ENCODE measurements around the gene GLYR1.

Gene GLYR1

GRCh38 chr16:4805231-4805630 lies 41.9 kb downstream of the GLYR1 start:
- DNase-seq (ENCODE audit: low spot score): no peak

- DNase-seq (ENCODE audit: low spot score): no peak
Measured at GRCh38 chr16:4803898-4804762, 43.0 kb downstream of the GLYR1 start.

- DNase-seq (ENCODE audit: low spot score): no peak
Measured at GRCh38 chr16:4803401-4803844, 43.7 kb downstream of the GLYR1 start.

- DNase-seq (ENCODE audit: low spot score): peak; percentile 90
Measured at GRCh38 chr16:4802659-4803287, 44.3 kb downstream of the GLYR1 start.

- DNase-seq (ENCODE audit: low spot score): peak; percentile 62
Measured at GRCh38 chr16:4801962-4802658, 45.0 kb downstream of the GLYR1 start, which contains the start of gene ROGDI. ROGDI (minus strand) TSS chr16:4802633; CDS start chr16:4802571, 62 bp downstream.

- no peak for DNase-seq (ENCODE audit: low spot score)
Measured at GRCh38 chr16:4801051-4801961, 45.8 kb downstream of the GLYR1 start.

- no peak for DNase-seq (ENCODE audit: low spot score)
Measured at GRCh38 chr16:4800290-4801041, 46.6 kb downstream of the GLYR1 start.

GRCh38 chr16:4799171-4799855 lies 47.8 kb downstream of the GLYR1 start:
- DNase-seq (ENCODE audit: low spot score): no peak

- no peak for DNase-seq (ENCODE audit: low spot score)
Measured at GRCh38 chr16:4798456-4798855, 48.6 kb downstream of the GLYR1 start.

GRCh38 chr16:4797805-4798252 lies 49.3 kb downstream of the GLYR1 start:
- no peak for DNase-seq (ENCODE audit: low spot score)

- no peak for DNase-seq (ENCODE audit: low spot score)
Measured at GRCh38 chr16:4796982-4797804, 49.9 kb downstream of the GLYR1 start.

- no peak for DNase-seq (ENCODE audit: low spot score)
Measured at GRCh38 chr16:4795828-4796572, 51.1 kb downstream of the GLYR1 start.

GRCh38 chr16:4795181-4795827 lies 51.8 kb downstream of the GLYR1 start, which contains the start of gene SMIM22:
SMIM22 (plus strand) TSS chr16:4795369; CDS start chr16:4795735, 366 bp downstream.
- DNase-seq (ENCODE audit: low spot score): no peak

GRCh38 chr16:4792951-4793513 lies 54.1 kb downstream of the GLYR1 start:
- DNase-seq (ENCODE audit: low spot score): no peak

GRCh38 chr16:4790871-4791270 lies 56.2 kb downstream of the GLYR1 start:
- peak; percentile 7 for DNase-seq (ENCODE audit: low spot score)

GRCh38 chr16:4790261-4790660 lies 56.8 kb downstream of the GLYR1 start:
- DNase-seq (ENCODE audit: low spot score): no peak

GRCh38 chr16:4788910-4789309 lies 58.2 kb downstream of the GLYR1 start:
- DNase-seq (ENCODE audit: low spot score): no peak

- DNase-seq (ENCODE audit: low spot score): no peak
Measured at GRCh38 chr16:4788489-4788889, 58.6 kb downstream of the GLYR1 start.

Measured in activated CD4-positive, alpha-beta T cell treated with anti-CD3 and anti-CD28 coated beads, Interleukin-2, Interleukin-4, amounts not matched to agents 100 ng/mL and 50 ng/mL, durations not matched to agents 16 hours and 8 hours (primary cell).